ENCODE measurements around the gene GJD2. TPM values are rescaled to one million over a fixed set of nuclear protein-coding genes. Genes with fewer than 3 reads are reported as not detected.

GJD2 gene
- total RNA-seq, 2 donors from 2014 or later, result not detected

- Mint-ChIP-seq H3K27me3 (peaks cover 70% of the 10 kb centered on the region), H3K4me1 (no peaks in the 10 kb centered on the region), H3K27ac (no peak overlapping the region), H3K4me3 (no peak overlapping the region), H3K9me3 (no peaks in the 10 kb centered on the region), H3K36me3 (ENCODE audit: low read depth) (no peaks in the 10 kb centered on the region)
- ATAC-seq (replicated peaks), result no peak
Observed at GRCh38 chr15:34755419-34755773, 598 bp upstream of the GJD2 start.

GRCh38 chr15:34754171-34754601, 612 bp downstream of the GJD2 start:
- Mint-ChIP-seq H3K27ac (no peak overlapping the region), H3K36me3 (ENCODE audit: low read depth) (no peaks in the 10 kb centered on the region)

GRCh38 chr15:34753236-34753894, 1.4 kb downstream of the GJD2 start:
- H3K9me3 Mint-ChIP-seq, result no peaks in the 10 kb centered on the region
- no peak overlapping the region for H3K27ac Mint-ChIP-seq
- H3K36me3 Mint-ChIP-seq (ENCODE audit: low read depth), result no peaks in the 10 kb centered on the region

More at GRCh38 chr15:34754171-34754601, 612 bp downstream of the GJD2 start:
- Mint-ChIP-seq H3K4me1 (no peaks in the 10 kb centered on the region), H3K4me3 (no peak overlapping the region), H3K9me3 (no peaks in the 10 kb centered on the region), H3K27me3 (peaks cover 68% of the 10 kb centered on the region)
- no peak for ATAC-seq (replicated peaks)

GRCh38 chr15:34749691-34750090, 5.1 kb downstream of the GJD2 start:
- H3K4me1 Mint-ChIP-seq, result no peaks in the 10 kb centered on the region
- no peaks in the 10 kb centered on the region for H3K36me3 Mint-ChIP-seq (ENCODE audit: low read depth)
- H3K27me3 Mint-ChIP-seq, result peaks cover 52% of the 10 kb centered on the region
- no peak for ATAC-seq (replicated peaks)
- H3K27ac Mint-ChIP-seq, result no peak overlapping the region
- H3K4me3 Mint-ChIP-seq, result no peak overlapping the region
- no peaks in the 10 kb centered on the region for H3K9me3 Mint-ChIP-seq

More at GRCh38 chr15:34753236-34753894, 1.4 kb downstream of the GJD2 start:
- Mint-ChIP-seq H3K27me3 (peaks cover 60% of the 10 kb centered on the region), H3K4me3 (no peak overlapping the region), H3K4me1 (no peaks in the 10 kb centered on the region)
- no peak for ATAC-seq (replicated peaks)

GRCh38 chr15:34739346-34739745, 15.5 kb downstream of the GJD2 start:
- Mint-ChIP-seq H3K9me3 (no peaks in the 10 kb centered on the region), H3K36me3 (ENCODE audit: low read depth) (no peaks in the 10 kb centered on the region), H3K27ac (no peak overlapping the region), H3K27me3 (peaks cover 33% of the 10 kb centered on the region), H3K4me3 (no peak overlapping the region), H3K4me1 (no peaks in the 10 kb centered on the region)
- ATAC-seq (replicated peaks), result no peak

GRCh38 chr15:34738002-34738401, 16.8 kb downstream of the GJD2 start:
- Mint-ChIP-seq H3K4me3 (no peak overlapping the region), H3K36me3 (ENCODE audit: low read depth) (no peaks in the 10 kb centered on the region), H3K27me3 (peaks cover 31% of the 10 kb centered on the region), H3K4me1 (no peaks in the 10 kb centered on the region), H3K27ac (no peak overlapping the region), H3K9me3 (no peaks in the 10 kb centered on the region)
- ATAC-seq (replicated peaks), result no peak

- Mint-ChIP-seq H3K27me3 (peaks cover 30% of the 10 kb centered on the region), H3K4me3 (no peak overlapping the region), H3K27ac (no peak overlapping the region), H3K4me1 (no peaks in the 10 kb centered on the region), H3K36me3 (ENCODE audit: low read depth) (no peaks in the 10 kb centered on the region), H3K9me3 (no peaks in the 10 kb centered on the region)
- ATAC-seq (replicated peaks), result no peak
Observed at GRCh38 chr15:34737477-34737876, 17.3 kb downstream of the GJD2 start.

- Mint-ChIP-seq H3K36me3 (ENCODE audit: low read depth) (no peaks in the 10 kb centered on the region), H3K27ac (no peak overlapping the region), H3K4me1 (no peaks in the 10 kb centered on the region), H3K9me3 (no peaks in the 10 kb centered on the region), H3K4me3 (no peak overlapping the region), H3K27me3 (peaks cover 28% of the 10 kb centered on the region)
- ATAC-seq (replicated peaks), result no peak
Observed at GRCh38 chr15:34734303-34734702, 20.5 kb downstream of the GJD2 start.

- Mint-ChIP-seq H3K9me3 (no peaks in the 10 kb centered on the region), H3K36me3 (ENCODE audit: low read depth) (no peaks in the 10 kb centered on the region), H3K4me1 (no peaks in the 10 kb centered on the region), H3K4me3 (no peak overlapping the region), H3K27ac (no peak overlapping the region), H3K27me3 (peaks cover 28% of the 10 kb centered on the region)
- no peak for ATAC-seq (replicated peaks)
Observed at GRCh38 chr15:34733621-34734020, 21.2 kb downstream of the GJD2 start.

- no peaks in the 10 kb centered on the region for H3K36me3 Mint-ChIP-seq (ENCODE audit: low read depth)
- H3K9me3 Mint-ChIP-seq, result no peaks in the 10 kb centered on the region
- peaks cover 25% of the 10 kb centered on the region for H3K27me3 Mint-ChIP-seq
- no peaks in the 10 kb centered on the region for H3K4me1 Mint-ChIP-seq
- no peak for ATAC-seq (replicated peaks)
- H3K4me3 Mint-ChIP-seq, result no peak overlapping the region
- no peak overlapping the region for H3K27ac Mint-ChIP-seq
Observed at GRCh38 chr15:34732430-34732829, 22.4 kb downstream of the GJD2 start.

GRCh38 chr15:34730701-34731100, 24.1 kb downstream of the GJD2 start:
- no peak for ATAC-seq (replicated peaks)
- peaks cover 32% of the 10 kb centered on the region for H3K27me3 Mint-ChIP-seq
- no peaks in the 10 kb centered on the region for H3K36me3 Mint-ChIP-seq (ENCODE audit: low read depth)
- H3K4me1 Mint-ChIP-seq, result no peaks in the 10 kb centered on the region
- H3K9me3 Mint-ChIP-seq, result no peaks in the 10 kb centered on the region
- H3K4me3 Mint-ChIP-seq, result no peak overlapping the region
- H3K27ac Mint-ChIP-seq, result no peak overlapping the region

- Mint-ChIP-seq H3K4me1 (no peaks in the 10 kb centered on the region), H3K27ac (no peak overlapping the region), H3K27me3 (peaks cover 30% of the 10 kb centered on the region), H3K36me3 (ENCODE audit: low read depth) (no peaks in the 10 kb centered on the region), H3K4me3 (no peak overlapping the region), H3K9me3 (no peaks in the 10 kb centered on the region)
- ATAC-seq (replicated peaks), result no peak
Observed at GRCh38 chr15:34729886-34730285, 24.9 kb downstream of the GJD2 start.

GRCh38 chr15:34729056-34729455, 25.7 kb downstream of the GJD2 start:
- H3K27me3 Mint-ChIP-seq, result peaks cover 31% of the 10 kb centered on the region

GRCh38 chr15:34726406-34727100, 28.2 kb downstream of the GJD2 start:
- no peaks in the 10 kb centered on the region for H3K36me3 Mint-ChIP-seq (ENCODE audit: low read depth)
- H3K4me1 Mint-ChIP-seq, result no peaks in the 10 kb centered on the region
- H3K4me3 Mint-ChIP-seq, result no peak overlapping the region
- H3K27me3 Mint-ChIP-seq, result peaks cover 43% of the 10 kb centered on the region
- no peaks in the 10 kb centered on the region for H3K9me3 Mint-ChIP-seq
- no peak for ATAC-seq (replicated peaks)
- H3K27ac Mint-ChIP-seq, result no peak overlapping the region

More at GRCh38 chr15:34729056-34729455, 25.7 kb downstream of the GJD2 start:
- no peak overlapping the region for H3K4me3 Mint-ChIP-seq
- no peaks in the 10 kb centered on the region for H3K9me3 Mint-ChIP-seq
- H3K36me3 Mint-ChIP-seq (ENCODE audit: low read depth), result no peaks in the 10 kb centered on the region
- ATAC-seq (replicated peaks), result no peak
- H3K27ac Mint-ChIP-seq, result no peak overlapping the region
- H3K4me1 Mint-ChIP-seq, result no peaks in the 10 kb centered on the region

GRCh38 chr15:34725556-34725955, 29.2 kb downstream of the GJD2 start:
- Mint-ChIP-seq H3K4me3 (no peak overlapping the region), H3K9me3 (no peaks in the 10 kb centered on the region), H3K27ac (no peak overlapping the region), H3K36me3 (ENCODE audit: low read depth) (no peaks in the 10 kb centered on the region), H3K27me3 (peaks cover 47% of the 10 kb centered on the region), H3K4me1 (no peaks in the 10 kb centered on the region)
- no peak for ATAC-seq (replicated peaks)
